HL-60 (cell line): ENCODE measurements around the gene CARMIL1.
A peak's percentile ranks its signal among the peaks of the same experiment; 100 is the strongest.

Experiments
- DNase-seq, 2 experiments: peaks; one replicate each; pipeline ENCODE4 v3.0.0-alpha.2; 2010 to 2020; ENCODE audit warnings: low read depth in 1 of 2, low spot score in 1 of 2
- H3K27ac ChIP-seq: fragments of 250-450 bp; sonication (Bioruptor Pico); replicated peaks from 2 replicates; pipeline ENCODE4 v1.5.1; 2020; ENCODE audit warnings: mild to moderate bottlenecking, moderate library complexity
- H3K27me3 ChIP-seq: fragments of 250-450 bp; sonication (Bioruptor Pico); 2 replicates; pipeline ENCODE4 v1.5.1; 2021; ENCODE audit warnings: mild to moderate bottlenecking, moderate library complexity; ENCODE audit not compliant: insufficient read depth, poor library complexity, severe bottlenecking
- H3K4me3 ChIP-seq: replicated peaks from 2 replicates; pipeline ENCODE4 v1.5.1; 2011; ENCODE audit warnings: mild to moderate bottlenecking, control low read depth, low read length; ENCODE audit not compliant: insufficient read depth
- GABPA ChIP-seq: IDR thresholded peaks from 2 replicates; pipeline ENCODE4 v1.6.1; 2012; ENCODE audit warnings: low read depth
- POLR2AphosphoS5 ChIP-seq: IDR thresholded peaks from 2 replicates; pipeline ENCODE4 v1.6.1; 2012; ENCODE audit warnings: low read depth
- SPI1 ChIP-seq: IDR thresholded peaks from 2 replicates; pipeline ENCODE4 v1.6.1; 2012; ENCODE audit warnings: low read depth, mild to moderate bottlenecking, borderline replicate concordance
- TF ChIP-seq, protein P1 (sequence below): IDR thresholded peaks from one replicate; pipeline ENCODE4 v1.5.1; 2011; ENCODE audit warnings: low read length, control low read depth, inconsistent platforms; ENCODE audit not compliant: insufficient read depth
- TF ChIP-seq, protein P2 (sequence below): IDR thresholded peaks from 2 replicates; pipeline ENCODE4 v1.6.1; 2012; ENCODE audit warnings: low read depth; ENCODE audit not compliant: insufficient replicate concordance

Gene CARMIL1

DNA sequence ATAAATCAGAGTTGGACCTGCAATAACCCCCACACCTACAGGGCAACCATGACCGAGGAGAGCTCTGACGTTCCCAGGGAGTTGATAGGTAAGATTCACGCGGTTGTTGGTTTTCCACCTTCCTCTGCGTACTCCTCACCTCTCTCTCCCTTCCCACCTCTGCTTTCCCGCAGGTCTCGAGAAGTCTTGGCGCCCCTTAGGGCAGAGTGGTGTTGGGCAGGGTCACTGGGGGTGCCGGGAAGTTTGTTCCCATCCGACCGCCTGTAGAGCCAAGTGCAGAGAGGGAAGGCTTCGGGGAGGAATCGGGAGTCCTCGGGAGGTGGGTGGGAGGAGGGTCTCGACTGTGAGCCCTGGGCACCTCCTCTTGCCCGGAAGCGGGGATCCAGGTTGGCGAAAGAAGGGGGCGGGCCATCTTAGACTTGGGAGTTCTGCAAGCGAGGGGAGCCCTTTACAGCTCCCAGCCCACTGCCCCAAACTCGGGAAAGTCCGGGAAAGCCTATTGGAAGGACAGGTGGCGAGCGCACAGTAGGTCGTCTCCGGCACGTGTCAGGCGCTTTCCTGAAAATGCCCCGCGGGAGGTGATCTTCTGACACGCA lies 672 bp downstream of the CARMIL1 start:
- no peak for DNase-seq
- H3K27ac ChIP-seq, result no peak overlapping the region
- H3K27me3 ChIP-seq, result peaks cover 17% of the 10 kb centered on the region
- peak overlapping the region; percentile 62; the same call in 1 of the 2 replicates for H3K4me3 ChIP-seq
- TF ChIP-seq, protein P1, sequence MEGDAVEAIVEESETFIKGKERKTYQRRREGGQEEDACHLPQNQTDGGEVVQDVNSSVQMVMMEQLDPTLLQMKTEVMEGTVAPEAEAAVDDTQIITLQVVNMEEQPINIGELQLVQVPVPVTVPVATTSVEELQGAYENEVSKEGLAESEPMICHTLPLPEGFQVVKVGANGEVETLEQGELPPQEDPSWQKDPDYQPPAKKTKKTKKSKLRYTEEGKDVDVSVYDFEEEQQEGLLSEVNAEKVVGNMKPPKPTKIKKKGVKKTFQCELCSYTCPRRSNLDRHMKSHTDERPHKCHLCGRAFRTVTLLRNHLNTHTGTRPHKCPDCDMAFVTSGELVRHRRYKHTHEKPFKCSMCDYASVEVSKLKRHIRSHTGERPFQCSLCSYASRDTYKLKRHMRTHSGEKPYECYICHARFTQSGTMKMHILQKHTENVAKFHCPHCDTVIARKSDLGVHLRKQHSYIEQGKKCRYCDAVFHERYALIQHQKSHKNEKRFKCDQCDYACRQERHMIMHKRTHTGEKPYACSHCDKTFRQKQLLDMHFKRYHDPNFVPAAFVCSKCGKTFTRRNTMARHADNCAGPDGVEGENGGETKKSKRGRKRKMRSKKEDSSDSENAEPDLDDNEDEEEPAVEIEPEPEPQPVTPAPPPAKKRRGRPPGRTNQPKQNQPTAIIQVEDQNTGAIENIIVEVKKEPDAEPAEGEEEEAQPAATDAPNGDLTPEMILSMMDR, result no peak
- TF ChIP-seq, protein P2, sequence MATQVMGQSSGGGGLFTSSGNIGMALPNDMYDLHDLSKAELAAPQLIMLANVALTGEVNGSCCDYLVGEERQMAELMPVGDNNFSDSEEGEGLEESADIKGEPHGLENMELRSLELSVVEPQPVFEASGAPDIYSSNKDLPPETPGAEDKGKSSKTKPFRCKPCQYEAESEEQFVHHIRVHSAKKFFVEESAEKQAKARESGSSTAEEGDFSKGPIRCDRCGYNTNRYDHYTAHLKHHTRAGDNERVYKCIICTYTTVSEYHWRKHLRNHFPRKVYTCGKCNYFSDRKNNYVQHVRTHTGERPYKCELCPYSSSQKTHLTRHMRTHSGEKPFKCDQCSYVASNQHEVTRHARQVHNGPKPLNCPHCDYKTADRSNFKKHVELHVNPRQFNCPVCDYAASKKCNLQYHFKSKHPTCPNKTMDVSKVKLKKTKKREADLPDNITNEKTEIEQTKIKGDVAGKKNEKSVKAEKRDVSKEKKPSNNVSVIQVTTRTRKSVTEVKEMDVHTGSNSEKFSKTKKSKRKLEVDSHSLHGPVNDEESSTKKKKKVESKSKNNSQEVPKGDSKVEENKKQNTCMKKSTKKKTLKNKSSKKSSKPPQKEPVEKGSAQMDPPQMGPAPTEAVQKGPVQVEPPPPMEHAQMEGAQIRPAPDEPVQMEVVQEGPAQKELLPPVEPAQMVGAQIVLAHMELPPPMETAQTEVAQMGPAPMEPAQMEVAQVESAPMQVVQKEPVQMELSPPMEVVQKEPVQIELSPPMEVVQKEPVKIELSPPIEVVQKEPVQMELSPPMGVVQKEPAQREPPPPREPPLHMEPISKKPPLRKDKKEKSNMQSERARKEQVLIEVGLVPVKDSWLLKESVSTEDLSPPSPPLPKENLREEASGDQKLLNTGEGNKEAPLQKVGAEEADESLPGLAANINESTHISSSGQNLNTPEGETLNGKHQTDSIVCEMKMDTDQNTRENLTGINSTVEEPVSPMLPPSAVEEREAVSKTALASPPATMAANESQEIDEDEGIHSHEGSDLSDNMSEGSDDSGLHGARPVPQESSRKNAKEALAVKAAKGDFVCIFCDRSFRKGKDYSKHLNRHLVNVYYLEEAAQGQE, result no peak
- TF ChIP-seq SPI1 (no peak), GABPA (no peak), POLR2AphosphoS5 (no peak)

DNA sequence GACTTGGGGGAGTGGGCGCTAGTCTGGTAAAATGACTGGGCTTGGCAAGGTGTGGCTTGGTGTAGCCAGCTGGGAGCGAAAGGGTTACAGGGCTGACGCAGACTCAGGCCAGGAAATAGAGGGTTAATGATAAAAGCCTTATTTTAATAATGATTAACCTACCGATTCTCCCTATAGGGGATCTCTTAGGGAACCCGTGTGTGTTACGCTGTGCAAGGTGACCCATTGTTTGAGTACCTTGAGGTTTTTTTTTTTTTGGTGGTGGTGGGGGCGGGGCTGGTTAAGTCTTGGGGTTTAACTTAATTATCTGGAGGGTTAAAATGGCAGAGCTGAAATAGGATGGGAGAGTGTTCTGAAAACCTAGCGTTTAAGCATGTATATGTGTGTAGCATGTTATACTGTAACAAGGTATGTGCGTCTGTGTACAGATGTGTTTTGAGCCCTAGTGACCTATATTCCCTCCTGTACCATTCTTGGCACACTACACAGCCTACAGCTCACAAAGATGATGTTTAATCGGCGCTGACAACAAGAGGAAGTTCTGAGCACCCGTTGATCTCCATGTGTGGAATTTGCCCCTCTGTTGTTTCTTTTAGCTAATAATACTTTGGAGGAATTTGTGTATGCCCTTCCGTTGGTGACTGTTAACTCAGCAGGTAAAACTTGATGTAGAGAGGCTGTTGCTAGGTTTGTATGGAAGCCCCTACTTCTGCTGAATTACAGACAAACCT lies 1.3 kb downstream of the CARMIL1 start:
- H3K27me3 ChIP-seq, result peaks cover 21% of the 10 kb centered on the region
- TF ChIP-seq POLR2AphosphoS5 (no peak), SPI1 (no peak), GABPA (no peak)
- TF ChIP-seq, protein P2, result no peak
- TF ChIP-seq, protein P1, result no peak
- H3K4me3 ChIP-seq, result no peak overlapping the region
- H3K27ac ChIP-seq, result no peak overlapping the region
- DNase-seq, result no peak

DNA sequence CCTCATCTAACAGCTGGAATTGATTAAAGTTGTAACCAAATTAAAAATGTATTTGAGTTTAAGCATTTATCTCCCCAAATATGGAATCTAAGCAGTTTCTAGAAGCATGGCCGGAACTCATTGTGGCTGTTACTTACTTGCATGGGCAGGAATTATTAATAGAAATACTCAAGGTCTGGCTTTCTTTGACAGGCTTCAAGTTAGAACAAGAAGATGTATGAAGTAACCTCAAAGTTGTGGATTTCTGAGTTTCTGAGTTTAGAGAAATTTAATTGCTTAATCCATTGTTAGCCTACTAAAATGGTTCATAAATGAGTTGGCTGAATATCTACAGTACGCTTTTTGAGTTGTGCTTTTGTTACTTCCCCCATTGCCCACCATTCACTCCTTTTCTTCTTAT lies 7.7 kb downstream of the CARMIL1 start:
- Histone ChIP-seq H3K27ac (no peak overlapping the region), H3K27me3 (peaks cover 6% of the 10 kb centered on the region), H3K4me3 (no peak overlapping the region)
- DNase-seq, result no peak
- TF ChIP-seq POLR2AphosphoS5, result no peak
- no peak for TF ChIP-seq GABPA
- TF ChIP-seq, protein P1, result no peak
- TF ChIP-seq SPI1, result no peak
- TF ChIP-seq, protein P2, result no peak
